OCI-LY1 (cell line): Measurements from ENCODE around the gene ABTB2.

ENCODE experiments used
- H2AFZ ChIP-seq: fragments of 200-600 bp; sonication (generic), shearing (Covaris generic); 2 replicates; pipeline ENCODE4 v1.6.0; 2014; ENCODE audit warnings: antibody characterized with exemption, mild to moderate bottlenecking, low read length
- H3F3A ChIP-seq: fragments of 200-600 bp; sonication (generic), shearing (Covaris generic); 2 replicates; pipeline ENCODE4 v1.6.0; 2014; ENCODE audit warnings: mild to moderate bottlenecking, antibody characterized with exemption, low read length, moderate library complexity; ENCODE audit not compliant: insufficient read depth
- H3K27ac ChIP-seq: fragments of 200-600 bp; sonication (generic); 2 replicates; pipeline ENCODE4 v1.5.1; 2014; ENCODE audit warnings: low read length, mixed run types, mild to moderate bottlenecking, low read depth; ENCODE audit not compliant: poor library complexity, severe bottlenecking
- H3K27me3 ChIP-seq: fragments of 200-600 bp; sonication (generic); 2 replicates; pipeline ENCODE4 v1.6.0; 2014; ENCODE audit warnings: antibody characterized with exemption, mild to moderate bottlenecking, low read length, moderate library complexity; ENCODE audit not compliant: insufficient read depth
- H3K36me3 ChIP-seq: fragments of 200-600 bp; sonication (generic); 2 replicates; pipeline ENCODE4 v1.6.1; 2014; ENCODE audit warnings: mild to moderate bottlenecking, antibody characterized with exemption, low read length, moderate library complexity, mixed read lengths; ENCODE audit not compliant: insufficient read depth
- H3K4me1 ChIP-seq: fragments of 200-600 bp; sonication (generic); 2 replicates; pipeline ENCODE4 v1.5.1; 2014; ENCODE audit warnings: mild to moderate bottlenecking, low read length, moderate library complexity; ENCODE audit not compliant: insufficient read depth, severe bottlenecking
- H3K4me2 ChIP-seq: fragments of 200-600 bp; sonication (generic), shearing (Covaris generic); 2 replicates; pipeline ENCODE4 v1.6.1; 2014; ENCODE audit warnings: low read length
- H3K4me3 ChIP-seq: fragments of 200-600 bp; sonication (generic); 2 replicates; pipeline ENCODE4 v1.5.1; 2014; ENCODE audit warnings: low read length, low read depth, mild to moderate bottlenecking, mixed read lengths; ENCODE audit not compliant: poor library complexity, severe bottlenecking
- H3K79me2 ChIP-seq: fragments of 200-600 bp; shearing (Covaris generic); 2 replicates; pipeline ENCODE4 v1.6.1; 2016; ENCODE audit warnings: mixed run types, low read length, mixed read lengths; ENCODE audit not compliant: insufficient read depth
- H3K9ac ChIP-seq: fragments of 200-600 bp; sonication (generic), shearing (Covaris generic); 2 replicates; pipeline ENCODE4 v1.6.1; 2014; ENCODE audit warnings: mild to moderate bottlenecking, low read length, mixed read lengths
- H3K9me2 ChIP-seq: fragments of 200-600 bp; sonication (generic), shearing (Covaris generic); 2 replicates; pipeline ENCODE4 v1.6.1; 2014; ENCODE audit warnings: low read depth, mild to moderate bottlenecking, low read length, mixed read lengths
- H3K9me3 ChIP-seq: fragments of 200-600 bp; shearing (Covaris generic); 2 replicates; pipeline ENCODE4 v1.6.1; 2014; ENCODE audit warnings: low read length, mixed read lengths
- H4K20me1 ChIP-seq: fragments of 200-600 bp; sonication (generic), shearing (Covaris generic); 2 replicates; pipeline ENCODE4 v1.6.0; 2016; ENCODE audit warnings: mild to moderate bottlenecking, low read length; ENCODE audit not compliant: insufficient read depth
- CTCF ChIP-seq: fragments of 200-600 bp; sonication (generic), shearing (Covaris generic); IDR thresholded peaks from 2 replicates; pipeline ENCODE4 v1.5.1; 2017; ENCODE audit warnings: mild to moderate bottlenecking, antibody characterized with exemption, low read length, moderate library complexity, mixed read lengths
- EZH2 ChIP-seq: fragments of 200-600 bp; sonication (generic), shearing (Covaris generic); IDR thresholded peaks from 2 replicates; pipeline ENCODE4 v1.8.0; 2017; ENCODE audit warnings: borderline replicate concordance, mixed run types, mild to moderate bottlenecking, antibody characterized with exemption, low read length, moderate library complexity, mixed read lengths

The ABTB2 gene

GRCh38 chr11:34169686-34170085, 188.1 kb downstream of the ABTB2 start:
- Histone ChIP-seq H3K27ac (no peak overlapping the region), H3K79me2 (no peaks in the 10 kb centered on the region), H3K27me3 (no peaks in the 10 kb centered on the region; the same call in 1 of the 2 replicates), H3K9me2 (no peaks in the 10 kb centered on the region), H4K20me1 (no peaks in the 10 kb centered on the region), H3K4me1 (no peaks in the 10 kb centered on the region), H2AFZ (no peak overlapping the region), H3K36me3 (no peaks in the 10 kb centered on the region), H3K9ac (no peak overlapping the region), H3K4me3 (no peak overlapping the region), H3K9me3 (no peaks in the 10 kb centered on the region), H3F3A (no peaks in the 10 kb centered on the region), H3K4me2 (no peak overlapping the region)
- TF ChIP-seq CTCF (no peak), EZH2 (no peak)

DNA sequence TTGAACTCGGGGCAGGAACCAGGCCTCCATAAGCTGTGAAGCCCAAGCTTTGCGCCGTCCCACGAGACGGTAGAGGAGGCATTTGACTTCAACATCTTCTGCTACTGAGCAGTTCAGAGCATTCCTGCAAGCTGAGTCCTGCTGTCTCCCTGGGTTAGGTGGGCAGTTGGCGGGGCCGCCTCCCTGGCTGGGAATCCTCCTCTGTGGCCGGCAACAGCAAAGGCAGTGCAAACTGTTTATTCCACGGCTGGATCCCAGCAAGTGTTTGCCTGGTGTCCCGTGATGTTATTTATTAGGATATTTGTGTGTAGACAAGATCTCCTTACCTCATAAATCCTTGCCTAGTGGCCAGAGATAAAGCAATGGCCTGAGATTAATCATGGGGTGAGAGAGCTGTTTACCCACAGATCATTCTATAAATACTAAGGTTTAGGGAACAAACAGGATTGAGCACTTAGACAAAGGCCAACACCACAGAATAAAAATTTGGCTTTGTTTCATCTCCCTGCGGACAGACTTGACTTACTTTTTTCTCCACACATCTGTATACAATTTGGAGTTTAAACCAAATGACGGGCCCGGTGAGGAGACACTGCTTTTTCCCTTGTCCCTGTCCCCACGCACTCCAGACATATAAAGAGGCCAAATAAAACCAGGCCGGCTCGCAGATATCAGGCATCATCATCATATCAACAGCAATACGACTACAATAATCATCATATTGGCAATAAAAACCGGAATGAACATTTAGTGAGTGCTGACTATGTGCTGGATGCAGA, 189.0 kb downstream of the ABTB2 start:
- Histone ChIP-seq H4K20me1 (no peaks in the 10 kb centered on the region), H3F3A (no peaks in the 10 kb centered on the region), H2AFZ (no peak overlapping the region), H3K4me1 (no peaks in the 10 kb centered on the region), H3K27me3 (no peaks in the 10 kb centered on the region; the same call in 1 of the 2 replicates), H3K36me3 (no peaks in the 10 kb centered on the region), H3K79me2 (no peaks in the 10 kb centered on the region), H3K4me2 (no peak overlapping the region), H3K4me3 (no peak overlapping the region), H3K27ac (no peak overlapping the region), H3K9me2 (no peaks in the 10 kb centered on the region), H3K9ac (no peak overlapping the region), H3K9me3 (no peaks in the 10 kb centered on the region)
- no peak for TF ChIP-seq CTCF
- TF ChIP-seq EZH2: no peak

DNA sequence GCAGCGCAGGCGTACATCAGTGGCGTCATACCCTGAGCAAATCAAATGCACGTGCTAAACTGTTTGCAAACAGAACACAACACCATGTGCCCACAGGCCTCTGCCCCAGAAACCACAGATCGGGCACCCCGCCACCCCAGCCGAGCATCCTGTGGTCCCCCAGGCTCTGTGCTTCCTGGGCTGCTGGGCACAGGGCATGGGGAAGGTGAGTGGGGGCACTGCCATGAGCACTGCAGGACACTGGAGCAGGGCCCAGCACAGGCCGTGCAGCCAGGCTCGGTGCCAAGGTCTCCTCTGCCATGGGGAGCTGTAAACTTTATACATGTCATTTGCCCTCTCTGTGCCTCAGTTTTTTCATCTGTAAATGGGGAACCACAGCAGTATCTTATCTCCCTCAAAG, 189.8 kb downstream of the ABTB2 start:
- no peak overlapping the region for H3K27ac ChIP-seq
- no peak overlapping the region for H3K4me3 ChIP-seq
- no peaks in the 10 kb centered on the region for H3F3A ChIP-seq
- H3K27me3 ChIP-seq: no peaks in the 10 kb centered on the region; the same call in 1 of the 2 replicates
- H3K36me3 ChIP-seq: no peaks in the 10 kb centered on the region
- H4K20me1 ChIP-seq: no peaks in the 10 kb centered on the region
- H3K9ac ChIP-seq: no peak overlapping the region
- H3K9me3 ChIP-seq: no peaks in the 10 kb centered on the region
- no peaks in the 10 kb centered on the region for H3K9me2 ChIP-seq
- no peak overlapping the region for H3K4me2 ChIP-seq
- TF ChIP-seq EZH2 (no peak), CTCF (no peak)
- H3K4me1 ChIP-seq: no peaks in the 10 kb centered on the region
- no peak overlapping the region for H2AFZ ChIP-seq
- H3K79me2 ChIP-seq: no peaks in the 10 kb centered on the region
